ENCODE data around the gene MSL3.

The MSL3 gene

GRCh38 chrX:11757719-11758399 is at the start of gene MSL3:
Gene MSL3, plus strand, starts transcription at chrX:11758237. Its CDS starts 27 bp downstream, at chrX:11758264.
- H3K4me3 Mint-ChIP-seq, result peak within 1 kb of the TSS; percentile 97
- CTCF ChIA-PET, result interaction anchor here (0.6 to 1.5 kb wide), 6 partner anchors 9 to 33 kb away, joined by 3 to 9 read pairs (median 4); no protein-coding TSS in a partner anchor
- H3K4me1 Mint-ChIP-seq, result peaks cover 18% of the 10 kb centered on the region
- H3K9me3 Mint-ChIP-seq, result no peaks in the 10 kb centered on the region
- DNase-seq, result peak; percentile 49
- H3K27me3 Mint-ChIP-seq, result peaks cover 28% of the 10 kb centered on the region
- H3K27ac Mint-ChIP-seq, result peak within 1 kb of the TSS; percentile 98
- peaks cover 20% of the 10 kb centered on the region for H3K36me3 Mint-ChIP-seq

GRCh38 chrX:11722304-11722703 is 35.7 kb upstream of the MSL3 start:
- Mint-ChIP-seq H3K27me3 (no peaks in the 10 kb centered on the region), H3K27ac (no peak overlapping the region)
- CTCF ChIA-PET, result interaction anchor here (2.1 kb wide), 1 partner anchor 65 kb away, joined by 7 read pairs; no protein-coding TSS in a partner anchor

GRCh38 chrX:11724122-11725017 is 33.7 kb upstream of the MSL3 start:
- DNase-seq, result peak; percentile 29
- no peaks in the 10 kb centered on the region for H3K36me3 Mint-ChIP-seq
- H3K4me3 Mint-ChIP-seq, result no peak overlapping the region

More at GRCh38 chrX:11722304-11722703, 35.7 kb upstream of the MSL3 start:
- no peak for DNase-seq
- Mint-ChIP-seq H3K36me3 (no peaks in the 10 kb centered on the region), H3K4me1 (no peaks in the 10 kb centered on the region), H3K4me3 (no peak overlapping the region), H3K9me3 (no peaks in the 10 kb centered on the region)

GRCh38 chrX:11725631-11726442 is 32.2 kb upstream of the MSL3 start:
- no peaks in the 10 kb centered on the region for H3K9me3 Mint-ChIP-seq
- CTCF ChIA-PET, result no interaction called here

More at GRCh38 chrX:11724122-11725017, 33.7 kb upstream of the MSL3 start:
- Mint-ChIP-seq H3K9me3 (no peaks in the 10 kb centered on the region), H3K27ac (no peak overlapping the region), H3K27me3 (no peaks in the 10 kb centered on the region), H3K4me1 (no peaks in the 10 kb centered on the region)
- CTCF ChIA-PET, result interaction anchor here (1.3 to 2.1 kb wide), 3 partner anchors 46 to 189 kb away, joined by 3 to 7 read pairs (median 3); no protein-coding TSS in a partner anchor

GRCh38 chrX:11728556-11728955 is 29.5 kb upstream of the MSL3 start:
- Mint-ChIP-seq H3K4me3 (no peak overlapping the region), H3K9me3 (no peaks in the 10 kb centered on the region), H3K27ac (no peak overlapping the region), H3K27me3 (peaks cover 5% of the 10 kb centered on the region), H3K4me1 (no peaks in the 10 kb centered on the region), H3K36me3 (no peaks in the 10 kb centered on the region)
- CTCF ChIA-PET, result no interaction called here
- no peak for DNase-seq

More at GRCh38 chrX:11725631-11726442, 32.2 kb upstream of the MSL3 start:
- H3K27ac Mint-ChIP-seq, result no peak overlapping the region
- H3K4me3 Mint-ChIP-seq, result no peak overlapping the region
- no peak for DNase-seq
- H3K36me3 Mint-ChIP-seq, result no peaks in the 10 kb centered on the region
- H3K4me1 Mint-ChIP-seq, result no peaks in the 10 kb centered on the region
- no peaks in the 10 kb centered on the region for H3K27me3 Mint-ChIP-seq

- Mint-ChIP-seq H3K4me1 (no peaks in the 10 kb centered on the region), H3K9me3 (no peaks in the 10 kb centered on the region), H3K27ac (no peak overlapping the region), H3K4me3 (no peak overlapping the region), H3K27me3 (peaks cover 8% of the 10 kb centered on the region), H3K36me3 (no peaks in the 10 kb centered on the region)
- CTCF ChIA-PET, result no interaction called here
- DNase-seq, result no peak
Observed at GRCh38 chrX:11733614-11734013, 24.4 kb upstream of the MSL3 start.

GRCh38 chrX:11739776-11740175 is 18.3 kb upstream of the MSL3 start:
- CTCF ChIA-PET, result no interaction called here
- Mint-ChIP-seq H3K27ac (no peak overlapping the region), H3K36me3 (no peaks in the 10 kb centered on the region), H3K27me3 (peaks cover 3% of the 10 kb centered on the region), H3K9me3 (no peaks in the 10 kb centered on the region), H3K4me3 (no peak overlapping the region), H3K4me1 (no peaks in the 10 kb centered on the region)
- DNase-seq, result no peak

GRCh38 chrX:11740794-11741193 is 17.2 kb upstream of the MSL3 start:
- Mint-ChIP-seq H3K9me3 (no peaks in the 10 kb centered on the region), H3K4me1 (no peaks in the 10 kb centered on the region), H3K27me3 (peaks cover 3% of the 10 kb centered on the region), H3K4me3 (no peak overlapping the region), H3K27ac (no peak overlapping the region), H3K36me3 (no peaks in the 10 kb centered on the region)
- no peak for DNase-seq
- CTCF ChIA-PET, result no interaction called here

GRCh38 chrX:11741574-11741973 is 16.5 kb upstream of the MSL3 start:
- Mint-ChIP-seq H3K4me1 (no peaks in the 10 kb centered on the region), H3K27me3 (peaks cover 3% of the 10 kb centered on the region), H3K36me3 (no peaks in the 10 kb centered on the region), H3K27ac (no peak overlapping the region), H3K9me3 (no peaks in the 10 kb centered on the region), H3K4me3 (no peak overlapping the region)
- CTCF ChIA-PET, result no interaction called here
- no peak for DNase-seq

GRCh38 chrX:11745881-11746280 is 12.2 kb upstream of the MSL3 start:
- Mint-ChIP-seq H3K27me3 (peaks cover 3% of the 10 kb centered on the region), H3K4me3 (no peak overlapping the region), H3K36me3 (no peaks in the 10 kb centered on the region), H3K27ac (no peak overlapping the region), H3K9me3 (no peaks in the 10 kb centered on the region), H3K4me1 (no peaks in the 10 kb centered on the region)
- CTCF ChIA-PET, result no interaction called here
- no peak for DNase-seq

- no peaks in the 10 kb centered on the region for H3K9me3 Mint-ChIP-seq
- H3K4me3 Mint-ChIP-seq, result no peak overlapping the region
- DNase-seq, result no peak
- CTCF ChIA-PET, result no interaction called here
- no peak overlapping the region for H3K27ac Mint-ChIP-seq
- no peaks in the 10 kb centered on the region for H3K4me1 Mint-ChIP-seq
- H3K36me3 Mint-ChIP-seq, result no peaks in the 10 kb centered on the region
- H3K27me3 Mint-ChIP-seq, result peaks cover 5% of the 10 kb centered on the region
Observed at GRCh38 chrX:11750046-11750445, 8.0 kb upstream of the MSL3 start.

- Mint-ChIP-seq H3K27me3 (peaks cover 11% of the 10 kb centered on the region), H3K36me3 (no peaks in the 10 kb centered on the region), H3K4me1 (no peaks in the 10 kb centered on the region), H3K4me3 (no peak overlapping the region), H3K9me3 (no peaks in the 10 kb centered on the region), H3K27ac (no peak overlapping the region)
- CTCF ChIA-PET, result no interaction called here
- no peak for DNase-seq
Observed at GRCh38 chrX:11750694-11751093, 7.3 kb upstream of the MSL3 start.

GRCh38 chrX:11751261-11751660 is 6.8 kb upstream of the MSL3 start:
- H3K9me3 Mint-ChIP-seq, result no peaks in the 10 kb centered on the region
- no peak overlapping the region for H3K4me3 Mint-ChIP-seq
- H3K4me1 Mint-ChIP-seq, result no peaks in the 10 kb centered on the region
- H3K27me3 Mint-ChIP-seq, result peaks cover 14% of the 10 kb centered on the region
- DNase-seq, result no peak
- H3K27ac Mint-ChIP-seq, result no peak overlapping the region
- no peaks in the 10 kb centered on the region for H3K36me3 Mint-ChIP-seq
- CTCF ChIA-PET, result no interaction called here

GRCh38 chrX:11753668-11754067 is 4.4 kb upstream of the MSL3 start:
- H3K36me3 Mint-ChIP-seq, result no peaks in the 10 kb centered on the region
- peaks cover 4% of the 10 kb centered on the region for H3K4me1 Mint-ChIP-seq
- H3K27ac Mint-ChIP-seq, result no peak overlapping the region
- CTCF ChIA-PET, result no interaction called here
- H3K4me3 Mint-ChIP-seq, result no peak overlapping the region
- H3K9me3 Mint-ChIP-seq, result no peaks in the 10 kb centered on the region
- no peak for DNase-seq
- H3K27me3 Mint-ChIP-seq, result peaks cover 28% of the 10 kb centered on the region

Data from activated naive CD4-positive, alpha-beta T cell treated with anti-CD3 and anti-CD28 coated beads, Interleukin-2, amount 10 ng/mL, durations not matched to agents 7 days and 5 days (primary cell).